IPS DF 19.7 (cell line): Measurements from ENCODE around the gene TSKU.

Experiments
- DNase-seq: peaks from one replicate; pipeline ENCODE4 v3.0.0-alpha.2; 2013; ENCODE audit warnings: low read depth, low spot score

The TSKU gene

DNA sequence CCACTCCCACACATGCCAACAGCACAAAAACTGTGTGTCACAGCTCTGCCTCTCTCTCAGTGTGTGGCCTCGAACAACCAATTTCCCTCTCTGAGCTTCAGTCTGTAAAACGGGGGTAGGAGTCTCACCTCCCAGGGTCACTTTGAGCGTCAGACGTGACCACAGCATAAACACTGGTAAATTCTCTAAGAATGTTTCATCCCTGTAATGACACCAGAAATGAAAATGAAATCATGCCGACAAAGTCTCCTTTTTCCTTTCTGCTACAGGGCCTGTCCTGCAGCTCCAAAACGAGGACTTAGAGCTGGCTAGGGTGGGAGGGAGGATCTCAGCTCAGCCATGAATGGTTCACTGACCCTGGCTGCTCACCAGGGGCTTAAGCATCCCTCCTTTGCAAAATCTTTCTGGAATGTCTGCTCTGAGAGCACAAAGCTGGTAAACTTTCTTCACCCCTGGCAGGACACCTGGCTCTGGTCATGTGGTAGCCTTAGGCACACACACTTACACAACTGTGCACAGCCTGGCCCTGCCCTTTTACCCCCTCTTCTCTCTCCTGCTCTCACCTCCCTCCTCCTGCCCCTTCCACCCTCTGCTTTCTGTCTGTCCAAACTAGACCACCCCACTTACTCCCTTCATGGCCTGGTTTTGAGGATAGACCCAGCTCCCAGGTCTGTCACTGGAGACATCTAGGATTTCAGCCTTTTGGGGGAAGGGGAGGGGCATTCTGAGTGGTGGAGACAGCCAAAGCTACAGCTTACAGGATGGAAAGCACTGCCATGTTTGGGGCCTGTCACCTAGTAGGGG, 12.3 kb upstream of the TSKU start:
- no peak for DNase-seq

DNA sequence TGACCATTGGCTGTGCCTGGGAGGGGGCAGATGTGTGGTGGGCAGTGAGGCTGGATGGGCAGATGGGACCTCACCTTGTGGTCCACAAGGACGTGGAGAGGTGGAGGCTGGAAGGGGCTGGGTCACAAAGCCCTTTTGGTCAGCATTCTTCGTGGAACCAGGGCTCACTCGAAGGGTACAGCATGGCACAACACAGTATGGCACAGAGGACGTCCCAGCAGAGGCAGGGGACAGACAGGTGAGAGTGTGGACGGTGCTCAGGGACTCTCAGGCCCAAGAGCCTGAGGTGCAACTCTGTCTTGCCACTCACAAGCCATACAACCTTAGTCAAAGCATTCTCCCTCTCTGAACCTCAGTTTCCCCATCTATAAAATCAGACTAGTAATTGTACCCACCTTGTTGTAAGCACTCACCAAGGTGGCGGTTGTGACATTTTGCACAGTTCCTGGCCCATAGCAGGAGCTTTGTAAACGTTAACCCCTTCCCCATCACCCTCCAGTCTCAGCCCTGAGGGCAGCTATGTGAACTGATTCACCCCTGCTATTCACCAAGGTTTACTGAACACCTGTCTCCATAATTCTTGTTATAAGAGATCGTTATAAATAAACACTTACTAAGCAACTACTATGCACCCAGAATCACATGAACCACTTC, 11.6 kb upstream of the TSKU start:
- DNase-seq = no peak

DNA sequence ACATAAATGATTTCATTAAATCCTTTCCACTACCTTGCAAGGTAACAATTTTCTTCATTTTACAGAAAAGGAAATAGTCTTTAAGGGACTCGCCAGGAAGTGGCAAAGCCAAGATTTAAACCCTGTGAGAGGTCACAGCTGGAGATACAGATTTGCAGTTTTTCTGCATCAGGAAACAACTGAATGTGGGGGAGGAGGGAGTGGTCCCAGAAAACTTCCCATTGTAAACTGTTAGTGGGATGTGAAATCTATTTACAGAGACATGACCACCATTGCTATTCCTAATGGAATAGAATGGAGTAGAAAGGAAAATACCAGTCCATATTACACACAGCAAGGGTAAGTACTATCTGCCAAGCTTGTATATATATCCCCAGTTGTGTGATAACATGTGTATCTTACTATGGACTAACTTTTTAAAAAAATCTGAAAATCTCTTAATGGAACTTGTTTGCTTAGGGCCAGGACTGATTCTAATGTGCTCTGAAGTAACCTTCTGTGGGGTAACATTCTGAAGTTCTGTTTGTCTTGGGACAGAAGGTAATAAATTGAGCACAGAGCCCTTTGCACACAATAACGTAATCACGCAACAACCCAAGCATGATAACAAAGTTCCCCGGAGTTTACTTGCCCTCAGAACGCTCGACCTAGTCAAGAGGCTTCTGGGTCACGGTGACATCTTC, 10.9 kb upstream of the TSKU start:
- DNase-seq = no peak

DNA sequence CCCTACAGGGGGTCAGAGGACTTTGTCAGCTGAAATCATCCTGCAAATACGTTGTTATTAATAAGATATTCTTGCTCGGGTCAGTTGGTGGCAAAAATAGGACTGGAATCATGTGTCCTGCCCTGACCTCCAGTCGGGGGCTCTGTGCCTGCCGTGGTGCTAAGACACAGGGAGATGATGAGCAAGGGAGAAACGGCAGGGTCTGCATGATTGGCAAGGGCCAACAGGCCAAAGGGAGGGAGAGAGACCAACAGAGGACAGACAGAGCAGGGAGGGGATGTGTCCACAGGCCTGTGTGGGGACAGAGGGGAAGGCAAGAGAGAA, 10.4 kb upstream of the TSKU start:
- DNase-seq = no peak

DNA sequence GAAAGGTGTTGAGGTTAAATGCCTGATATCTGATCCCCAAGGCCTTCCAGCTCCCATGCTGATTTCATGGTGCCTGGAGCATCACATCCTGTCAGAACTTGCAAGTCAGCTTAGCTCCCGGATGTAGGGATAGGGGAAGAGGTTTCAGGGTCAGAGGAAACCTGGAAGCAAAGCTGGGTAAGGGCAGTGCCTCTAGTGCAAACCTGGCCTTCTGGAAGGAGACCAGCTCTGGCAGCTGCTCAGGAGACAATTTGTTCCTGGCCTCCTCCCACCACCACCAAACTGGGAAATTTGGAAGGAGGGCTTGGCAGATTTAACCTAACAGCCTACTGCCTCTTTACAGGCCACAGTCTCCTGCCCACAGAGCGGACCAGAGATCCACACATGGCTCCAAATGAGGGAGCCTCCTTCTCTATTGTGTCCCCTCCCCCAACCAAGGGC, 9.2 kb upstream of the TSKU start:
- DNase-seq = no peak

DNA sequence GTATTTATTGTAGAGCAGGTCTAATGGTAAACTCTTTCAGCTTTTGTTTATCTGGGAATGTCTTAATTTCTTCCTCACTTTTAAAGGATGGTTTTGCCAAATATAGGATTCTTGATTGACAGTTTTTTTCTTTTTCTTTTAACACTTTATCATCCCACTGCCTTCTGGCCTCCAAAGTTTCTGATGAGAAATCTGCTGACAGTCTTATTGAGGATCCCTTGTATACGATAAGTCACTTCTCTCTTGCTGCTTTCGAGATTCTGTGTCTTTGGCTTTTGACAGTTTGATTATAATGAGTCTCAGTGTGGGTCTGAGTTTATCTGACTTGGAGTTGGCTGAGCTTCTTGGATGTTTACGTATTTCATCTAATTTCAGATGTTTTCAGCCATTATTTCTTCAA, 6.7 kb upstream of the TSKU start:
- no peak for DNase-seq

DNA sequence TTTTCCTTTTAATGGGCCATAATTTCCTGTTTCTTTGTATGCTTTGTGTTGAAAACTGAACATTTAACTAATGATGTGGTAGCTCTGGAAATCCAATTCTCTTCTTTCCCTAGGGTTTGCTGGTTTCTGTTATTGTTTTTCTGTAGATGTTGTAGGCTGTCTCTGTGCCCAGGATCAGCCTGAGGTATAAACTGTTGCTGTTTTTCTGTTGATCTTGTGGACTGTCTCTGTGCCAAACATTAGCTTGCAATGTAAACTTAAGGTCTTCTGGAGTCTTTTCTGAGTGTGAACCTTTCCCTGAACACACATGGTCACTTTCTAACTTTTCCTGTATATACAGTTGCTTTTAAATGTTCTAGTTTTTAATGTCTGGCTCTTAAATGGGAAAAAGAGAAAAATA, 5.9 kb upstream of the TSKU start:
- DNase-seq = no peak

DNA sequence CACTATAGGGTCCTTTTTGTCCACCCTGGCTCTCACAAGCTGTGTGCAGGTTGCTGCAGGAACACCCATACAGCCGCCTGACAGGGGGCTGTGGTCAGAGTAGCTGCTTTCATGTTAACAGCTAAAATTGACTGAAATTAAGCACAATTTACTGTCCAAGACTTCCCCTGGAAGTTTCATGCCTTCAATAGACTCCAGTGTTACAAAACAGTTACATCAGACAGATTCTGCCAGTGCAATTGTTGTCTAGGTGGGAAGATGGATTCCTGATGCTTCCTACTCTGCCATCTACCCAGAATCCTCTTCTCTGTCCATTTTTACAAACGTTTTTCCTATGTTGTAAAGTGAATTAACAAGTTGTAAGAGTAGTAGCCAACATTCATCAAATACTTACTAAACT, 5.3 kb upstream of the TSKU start:
- DNase-seq = no peak

DNA sequence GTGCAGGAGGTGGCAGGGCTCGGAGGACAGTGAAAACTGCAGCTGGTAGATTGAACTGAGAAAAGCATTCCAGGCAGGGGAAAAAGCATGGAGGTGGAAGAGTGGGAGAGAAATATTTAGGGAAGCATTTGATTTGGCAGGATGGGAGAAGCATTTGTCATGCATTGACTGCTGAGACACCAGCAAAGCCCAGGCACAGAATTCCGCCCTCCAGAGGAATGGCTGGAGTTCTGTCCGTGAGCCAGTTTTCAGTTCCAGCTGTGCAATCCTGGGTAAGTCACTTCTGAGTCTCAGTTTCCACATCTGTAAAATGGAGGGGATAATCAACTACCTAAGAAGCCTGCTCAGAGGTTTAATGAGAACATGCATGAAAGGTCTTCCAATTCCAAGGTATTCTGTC, 4.3 kb upstream of the TSKU start:
- no peak for DNase-seq

DNA sequence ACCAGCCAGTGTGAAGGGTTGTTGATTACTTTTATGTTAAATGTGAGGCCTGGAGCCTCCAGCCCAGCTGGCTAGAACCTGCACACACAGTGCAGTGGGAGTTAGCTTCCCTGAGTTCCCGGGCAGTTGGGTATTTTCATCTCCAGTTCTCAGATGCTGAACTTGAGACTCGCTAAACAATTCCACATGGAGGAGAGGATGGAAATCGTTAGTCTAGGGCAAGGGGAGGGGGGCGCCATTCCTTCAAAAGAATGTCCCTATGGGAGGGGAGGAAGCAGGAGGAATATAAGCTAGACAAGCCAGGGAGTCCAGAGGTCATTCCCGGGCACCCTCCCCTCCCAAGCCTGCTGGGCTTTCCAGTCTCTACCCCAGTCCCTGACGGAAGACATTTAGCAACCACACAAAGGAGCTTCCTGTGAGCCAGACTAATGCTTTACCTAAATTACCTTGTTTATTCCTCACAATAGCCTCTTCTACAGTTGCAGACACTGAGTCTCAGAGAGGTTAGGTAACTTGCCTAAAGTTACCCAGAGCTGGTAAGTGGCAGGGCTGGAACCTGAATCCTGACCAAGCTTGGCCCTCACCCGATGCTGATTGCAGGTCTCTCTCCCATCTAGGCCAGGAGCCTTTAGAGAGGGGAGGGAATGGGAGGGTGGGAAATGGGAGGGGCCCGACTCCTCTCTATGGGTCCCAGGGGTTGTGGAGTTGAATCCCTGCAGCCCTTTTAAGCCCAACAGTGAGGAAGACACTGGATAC, 1.9 kb upstream of the TSKU start:
- no peak for DNase-seq

DNA sequence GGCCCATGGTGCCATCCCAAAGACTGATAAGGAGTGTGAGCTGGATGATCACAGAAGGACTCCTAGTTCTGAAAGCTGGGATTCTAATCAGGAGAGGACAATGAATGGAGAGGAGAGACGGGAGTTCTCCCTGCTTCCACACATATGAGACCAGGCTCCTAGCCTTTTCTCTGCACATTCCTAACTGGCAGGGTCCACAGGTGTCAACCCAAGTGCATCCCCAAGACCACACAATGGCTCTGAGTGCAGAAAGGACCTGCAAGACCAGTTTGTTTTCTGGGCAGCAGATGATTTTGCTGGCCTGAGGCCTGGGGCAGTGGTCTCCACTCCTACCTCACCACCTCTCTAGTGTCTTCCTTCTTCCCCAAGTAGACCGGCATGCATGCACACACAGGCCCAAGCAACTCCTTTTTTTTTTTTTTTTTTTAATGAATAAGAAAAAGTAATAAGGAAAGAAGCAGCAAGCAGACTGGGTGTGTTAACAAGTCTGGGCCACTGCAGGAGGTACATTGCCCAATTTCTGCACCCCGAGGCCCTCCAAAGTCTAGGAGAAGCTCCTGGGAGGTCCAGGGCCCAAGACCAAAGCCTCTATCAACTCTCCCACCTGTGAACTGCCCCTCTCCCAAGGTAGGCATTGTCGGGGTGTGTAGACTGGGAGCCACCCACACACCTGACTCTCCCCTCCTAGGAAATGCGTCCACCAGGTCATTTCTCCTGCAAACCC, 1.2 kb upstream of the TSKU start:
- no peak for DNase-seq

DNA sequence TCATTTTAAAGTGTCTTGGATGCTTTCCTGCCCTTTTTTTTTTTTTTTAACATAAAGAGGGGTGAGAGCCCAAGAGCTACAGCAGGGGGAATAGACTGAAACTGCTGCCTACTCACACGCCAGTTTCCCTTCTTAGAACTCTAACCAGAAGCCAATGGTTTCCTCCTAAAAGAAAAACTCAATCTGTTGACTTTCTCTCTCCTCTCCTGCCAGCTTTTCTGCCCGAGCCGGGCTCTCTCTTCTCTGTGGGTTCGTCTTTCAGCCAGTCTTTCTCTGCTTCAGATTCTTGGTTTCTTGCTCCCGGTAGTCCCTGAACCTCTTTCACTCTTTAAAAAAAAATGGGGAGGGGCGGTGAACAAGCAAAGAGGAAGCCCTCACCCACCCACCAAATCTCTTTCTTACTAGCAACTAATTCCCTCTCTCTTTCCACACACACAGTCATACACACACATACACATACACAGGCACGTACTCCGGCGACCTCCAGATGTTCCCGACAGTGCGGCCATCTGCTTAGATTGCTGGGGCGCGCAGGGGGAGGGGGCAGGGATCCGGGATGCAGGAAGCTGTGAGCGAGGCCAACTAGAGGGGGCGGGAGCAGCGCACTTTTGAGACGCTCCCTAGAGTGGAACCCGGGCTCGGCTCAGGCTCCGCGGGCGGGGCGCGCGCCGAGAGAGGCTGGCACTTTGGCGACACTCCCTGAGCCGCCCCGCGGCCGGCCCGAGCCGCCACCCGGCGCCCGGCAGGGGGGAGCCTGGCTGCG, 444 bp upstream of the TSKU start:
- peak; percentile 88 for DNase-seq

DNA sequence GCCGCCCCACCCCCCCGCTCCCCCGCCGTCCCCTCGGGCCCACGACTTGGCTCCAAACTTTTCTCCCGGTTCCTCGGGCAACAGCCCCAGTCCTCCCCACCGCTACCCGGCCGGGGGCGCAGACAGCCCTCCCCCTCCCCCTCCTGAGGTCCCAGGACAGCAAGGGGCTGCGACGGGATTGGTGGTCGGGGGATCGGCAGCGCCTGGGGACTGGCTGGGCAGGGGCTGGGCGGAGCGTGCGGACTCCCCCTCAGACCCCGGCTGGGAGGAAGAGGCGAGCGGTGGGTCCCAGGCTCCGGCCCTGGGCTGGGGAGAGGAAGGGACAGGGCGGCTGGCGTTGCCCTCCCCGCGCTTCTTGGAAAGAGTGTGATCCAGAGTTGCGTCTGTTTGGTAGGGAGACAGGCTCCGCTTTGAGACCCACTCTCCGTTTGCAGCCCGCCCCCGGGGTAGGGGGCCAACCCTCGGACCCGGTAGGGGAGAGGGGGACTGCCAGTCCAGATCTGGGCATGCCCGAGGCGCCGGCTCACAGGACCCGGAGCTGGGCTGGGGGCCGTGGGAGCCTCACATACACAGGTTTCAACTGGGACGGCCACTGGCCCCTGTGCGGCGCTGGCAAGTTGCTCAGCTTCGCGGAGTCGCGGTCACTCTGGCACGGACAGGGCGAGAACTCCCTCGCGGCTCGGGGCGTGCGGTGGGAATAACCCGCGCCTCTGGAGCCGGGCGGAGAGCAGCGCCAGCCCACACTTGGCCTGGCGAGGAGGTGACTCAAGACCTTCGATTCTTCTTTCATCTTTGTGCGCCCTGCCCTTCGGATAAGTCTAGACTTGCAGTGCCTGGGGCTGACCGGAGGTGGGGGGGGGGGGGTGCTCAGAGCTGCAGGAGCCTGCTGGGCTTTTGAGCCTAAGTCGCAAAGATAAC, 999 bp downstream of the TSKU start:
- peak; percentile 80 for DNase-seq

DNA sequence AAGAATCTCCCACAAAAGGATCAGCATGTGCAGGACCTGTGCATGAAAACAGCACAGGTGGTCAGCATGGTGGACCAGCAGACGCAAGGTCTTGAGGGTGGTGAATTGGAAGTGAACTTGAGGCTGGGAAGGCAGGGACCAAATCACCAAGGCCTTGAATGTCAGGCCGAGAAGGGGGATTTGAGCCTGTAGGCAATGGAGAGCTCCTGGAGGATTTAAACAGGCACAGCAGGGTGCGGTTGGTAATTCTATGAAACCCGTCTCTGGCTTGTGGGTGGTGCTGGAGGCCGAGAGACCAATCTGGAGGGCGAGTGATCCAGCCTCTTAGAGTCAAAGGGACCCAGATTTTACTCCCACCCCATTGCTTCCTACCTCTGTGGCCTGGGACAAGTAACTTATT, 2.4 kb downstream of the TSKU start:
- DNase-seq = no peak

DNA sequence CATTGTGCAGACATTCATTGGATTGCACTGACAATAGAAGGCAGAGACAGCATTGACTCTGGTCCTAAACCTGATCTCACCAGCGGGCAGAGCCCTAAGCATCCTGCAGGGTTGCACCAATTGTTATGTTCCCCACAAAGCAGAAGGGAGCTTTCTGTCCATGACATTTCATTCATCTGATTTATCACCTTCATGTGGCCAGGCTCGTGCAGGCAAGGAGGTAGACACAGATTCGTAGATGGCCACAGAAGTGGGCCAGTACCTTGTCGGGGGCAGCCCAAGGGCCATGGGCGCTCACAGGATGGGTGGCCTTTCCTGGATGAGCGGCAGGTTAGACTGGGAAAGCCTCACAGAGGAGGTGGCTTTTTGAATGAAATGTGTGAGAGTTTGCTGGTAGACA, 2.9 kb downstream of the TSKU start:
- DNase-seq = no peak

DNA sequence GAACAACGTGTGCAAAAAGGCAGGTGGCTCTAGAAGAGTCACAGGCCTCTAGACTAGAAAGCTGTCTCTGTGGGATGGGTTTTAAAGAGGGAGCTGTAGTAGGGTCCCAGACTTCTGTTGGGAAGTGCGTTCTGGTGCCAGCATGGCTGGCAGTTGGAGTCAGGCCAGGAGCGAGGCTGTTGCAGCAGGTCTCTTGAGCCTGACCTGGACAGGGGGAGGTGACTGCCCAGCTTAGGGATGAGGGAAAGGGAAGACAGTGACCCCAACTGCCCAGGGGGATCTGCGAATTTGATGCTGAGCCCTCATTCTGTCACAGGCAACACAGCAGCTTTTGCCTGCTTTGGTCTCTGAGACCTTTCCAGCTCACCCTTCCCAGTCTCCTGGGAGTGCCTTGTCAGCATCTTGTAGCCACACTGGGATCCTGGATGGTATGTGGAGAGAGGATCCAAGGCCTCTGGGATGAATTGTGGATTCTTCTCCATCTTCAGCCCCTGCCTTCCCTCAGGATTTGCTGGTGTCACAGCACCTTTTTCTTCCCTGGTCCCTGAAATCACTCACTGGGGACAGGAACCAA, 3.4 kb downstream of the TSKU start:
- no peak for DNase-seq

DNA sequence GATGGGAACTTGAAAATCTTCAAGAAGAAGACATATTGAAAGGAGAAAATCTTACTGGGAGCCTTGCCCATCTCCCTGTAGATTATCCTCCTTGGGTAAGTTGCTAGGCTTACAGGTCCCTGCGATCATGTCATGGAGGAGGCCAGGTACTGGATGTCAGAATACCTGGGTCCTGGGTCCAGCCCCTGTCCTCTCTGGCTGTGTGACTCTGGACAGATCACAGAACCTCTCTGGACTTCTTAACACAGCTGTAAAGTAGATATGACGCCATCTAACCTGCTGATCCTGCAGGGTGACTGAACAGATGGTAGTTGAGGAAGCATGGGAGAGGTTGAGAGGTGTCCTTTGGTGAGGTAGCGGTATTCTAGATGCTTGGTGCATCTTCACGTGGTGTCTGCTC, 4.1 kb downstream of the TSKU start:
- no peak for DNase-seq

DNA sequence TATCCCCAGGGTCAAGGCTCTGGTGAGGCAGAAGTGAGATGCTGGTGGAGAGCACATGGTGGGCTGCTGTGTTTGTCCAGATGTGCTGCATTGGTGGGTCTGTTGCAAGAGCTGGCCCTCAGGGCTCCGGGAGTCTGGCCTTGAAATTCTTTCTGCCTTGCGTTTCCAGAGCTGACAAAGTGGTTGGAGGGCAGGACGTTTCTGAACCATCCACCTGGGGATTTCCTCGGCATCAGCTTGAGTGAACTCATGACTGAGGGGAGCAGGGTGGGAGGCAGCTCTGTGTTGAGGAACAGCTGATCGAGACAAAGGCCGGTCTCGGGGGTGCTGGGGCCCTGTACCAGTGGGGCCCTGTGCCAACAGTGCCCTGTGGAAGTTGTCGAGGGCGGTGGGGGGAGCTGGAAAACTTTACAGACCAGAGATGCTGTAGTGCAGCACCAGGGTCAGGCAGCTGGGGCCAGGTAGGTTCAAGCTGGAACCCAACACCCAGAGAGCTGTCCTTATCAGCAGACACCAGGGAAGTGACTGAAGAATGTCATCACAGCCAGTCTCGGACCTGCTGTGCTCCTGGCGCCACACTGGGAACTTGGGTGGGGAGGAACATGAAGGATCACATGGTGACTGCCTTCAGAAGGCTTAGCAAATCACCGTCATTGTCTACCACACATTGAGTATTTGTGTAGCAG, 4.9 kb downstream of the TSKU start:
- no peak for DNase-seq
